HG03432 (cell line): ENCODE data around the gene ZBTB16.

ENCODE experiments used
- ATAC-seq: cut with Tn5 transposase; IDR thresholded peaks from one replicate; pipeline ENCODE4 v1.9.1; 2021; ENCODE audit warnings: mild to moderate bottlenecking, moderate library complexity; ENCODE audit not compliant: unreplicated experiment

The ZBTB16 gene

DNA sequence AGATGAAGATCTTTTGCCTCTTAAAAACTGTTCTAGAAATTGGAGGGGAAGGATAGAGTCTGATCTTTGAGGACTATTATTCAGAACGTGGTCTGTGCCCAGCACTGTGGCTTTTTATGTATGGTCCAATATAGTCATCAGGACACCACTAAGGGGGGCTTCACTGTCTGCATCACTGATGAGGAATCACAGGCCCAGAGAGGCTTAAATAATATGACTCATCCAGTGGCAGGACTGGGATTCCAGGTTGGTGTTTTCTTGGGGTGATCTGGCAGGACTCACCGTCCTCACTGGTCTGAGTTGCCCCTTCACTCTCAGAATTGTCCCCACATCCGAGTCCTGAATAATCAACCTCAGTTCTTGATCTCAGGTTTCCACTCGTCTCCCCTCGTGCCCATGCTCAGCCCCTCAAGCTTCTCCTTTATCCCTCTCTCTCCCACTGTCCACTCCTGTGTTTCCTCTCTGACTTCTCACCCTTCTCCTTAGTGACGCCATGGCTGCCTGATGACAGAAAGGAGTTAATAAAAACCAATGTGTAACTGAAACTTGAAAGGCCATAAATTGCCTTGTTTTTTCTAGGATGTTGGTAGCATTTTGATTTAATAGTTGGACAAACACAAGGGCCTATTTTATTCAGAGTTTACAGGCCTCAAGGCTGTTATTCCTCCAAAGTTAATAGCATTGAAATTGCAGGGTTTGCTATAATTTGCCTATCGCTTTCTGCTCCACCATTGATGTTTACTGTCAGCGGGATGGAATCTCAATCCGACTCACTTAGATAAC, 141.0 kb downstream of the ZBTB16 start:
- ATAC-seq = no peak

DNA sequence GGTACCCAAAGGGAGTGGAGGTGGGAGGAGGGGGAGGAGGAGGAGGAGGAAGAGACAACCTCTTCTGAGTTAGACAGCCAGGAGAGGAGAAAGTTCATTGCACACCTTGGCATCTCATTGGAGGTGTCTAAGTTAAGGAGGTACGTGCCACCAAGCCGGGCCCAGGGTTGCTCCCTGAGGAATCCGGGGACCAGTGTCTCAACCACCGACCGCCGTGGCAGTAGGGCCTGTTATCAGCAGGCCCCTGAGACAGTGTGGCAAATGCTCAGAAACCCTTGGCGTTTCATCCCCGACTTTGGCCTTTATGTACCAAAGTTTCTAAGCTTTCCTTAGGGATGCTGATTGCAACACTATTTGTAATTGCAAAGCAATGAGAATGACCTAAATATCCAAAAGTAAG, 141.7 kb downstream of the ZBTB16 start:
- no peak for ATAC-seq

DNA sequence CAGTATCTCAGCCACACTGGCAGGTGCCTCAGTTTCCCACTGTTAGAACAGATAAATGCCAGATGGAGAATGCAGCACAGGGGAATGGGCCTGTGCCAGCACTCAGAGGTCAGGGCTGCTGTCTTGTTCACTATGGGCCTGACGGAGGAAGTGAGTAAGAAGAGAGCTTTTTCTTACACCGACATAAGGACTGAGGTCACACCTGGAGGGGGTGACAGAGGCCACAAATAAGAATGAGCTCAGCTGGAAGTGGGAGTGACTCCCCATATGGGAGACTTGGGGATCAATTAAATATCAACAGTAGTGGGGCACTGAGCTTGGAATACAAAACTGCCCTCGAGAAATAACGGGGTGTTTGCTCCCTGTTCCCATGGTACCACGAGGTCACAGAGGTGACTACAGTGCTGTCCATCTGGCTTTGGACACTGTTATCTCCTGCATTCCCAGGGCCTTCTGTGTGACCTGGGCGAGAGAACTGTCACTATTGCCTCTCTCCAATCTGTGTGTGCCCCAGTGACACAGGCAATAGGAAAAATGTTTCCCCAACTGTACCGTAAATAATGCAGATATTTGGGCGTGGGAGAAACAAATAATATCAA, 142.6 kb downstream of the ZBTB16 start:
- ATAC-seq = no peak

DNA sequence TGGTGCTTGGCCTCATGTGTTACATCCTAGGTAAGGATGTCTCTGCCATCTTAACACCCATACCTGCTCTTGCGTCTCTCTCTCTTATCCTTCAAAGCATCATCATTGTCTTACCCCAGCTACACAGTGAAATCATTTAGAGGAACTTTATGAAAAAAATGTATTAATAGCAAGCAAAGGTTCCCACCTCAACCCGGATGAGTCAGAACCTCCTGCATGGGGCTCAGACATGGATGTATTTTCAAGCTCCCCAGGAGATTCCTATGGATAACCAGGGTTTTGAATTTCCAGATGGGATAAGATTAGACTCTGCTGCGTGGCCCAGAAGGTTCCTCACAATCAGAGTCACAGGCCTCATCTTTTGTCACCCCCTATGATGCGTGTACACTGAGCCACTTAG, 147.6 kb downstream of the ZBTB16 start:
- ATAC-seq = no peak

DNA sequence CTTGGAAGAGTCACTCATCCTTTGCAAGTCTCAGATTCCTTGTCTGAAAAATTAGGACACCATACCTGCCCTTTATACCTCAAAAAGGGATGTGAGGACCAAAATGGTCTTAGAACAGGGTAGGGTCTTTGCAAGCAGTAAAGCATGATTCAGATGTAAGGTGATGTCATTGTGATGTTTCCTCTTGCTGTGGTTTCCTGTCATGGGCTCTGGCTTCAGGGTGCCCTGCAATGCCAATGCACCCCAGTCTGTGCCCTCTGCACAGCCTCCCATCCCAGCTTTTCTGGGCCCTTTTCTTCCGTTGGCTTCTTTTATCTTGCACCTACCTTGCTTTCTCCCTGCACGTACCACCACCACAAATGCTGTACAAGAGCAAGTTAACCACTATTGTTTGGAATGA, 148.9 kb downstream of the ZBTB16 start:
- ATAC-seq = no peak

DNA sequence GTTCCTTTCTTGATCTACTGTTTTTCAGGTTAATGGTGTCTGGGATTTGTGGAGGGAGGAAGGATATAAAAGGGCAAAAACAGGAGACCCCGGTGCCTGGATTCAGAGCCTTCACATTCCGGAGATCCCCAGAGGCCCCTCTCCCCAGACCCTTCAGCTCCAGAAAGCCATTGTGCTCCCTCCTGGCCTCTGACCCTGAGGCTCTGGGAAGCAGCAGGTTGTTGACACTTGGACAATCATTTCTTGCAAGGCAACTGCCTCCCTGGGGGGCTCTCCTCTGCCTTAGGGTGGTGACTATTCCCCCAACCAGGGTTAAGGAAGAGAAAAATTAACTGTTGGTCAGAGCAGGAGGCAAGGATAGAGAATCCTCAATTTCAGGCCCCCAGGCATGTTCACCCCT, 149.8 kb downstream of the ZBTB16 start:
- ATAC-seq = no peak

DNA sequence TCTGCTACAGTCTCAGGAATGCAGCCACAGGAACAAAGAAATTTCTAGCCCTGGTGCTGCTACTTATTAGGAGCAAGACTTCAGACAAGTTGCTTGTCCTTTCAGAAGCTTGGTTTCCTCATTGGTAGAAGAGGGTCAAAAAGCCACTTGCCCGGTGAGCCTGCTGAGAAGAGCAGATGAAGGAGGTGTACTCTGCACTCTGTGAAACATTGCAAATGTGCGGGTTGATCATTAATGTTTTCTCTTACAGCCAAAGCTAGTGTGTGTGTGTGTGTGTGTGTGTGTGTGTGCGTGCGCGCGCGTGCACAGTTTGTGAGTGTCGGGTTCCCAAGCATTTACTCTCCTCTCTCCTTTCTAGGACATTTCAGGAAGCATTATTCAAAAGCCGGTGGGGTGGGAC, 150.4 kb downstream of the ZBTB16 start:
- no peak for ATAC-seq

DNA sequence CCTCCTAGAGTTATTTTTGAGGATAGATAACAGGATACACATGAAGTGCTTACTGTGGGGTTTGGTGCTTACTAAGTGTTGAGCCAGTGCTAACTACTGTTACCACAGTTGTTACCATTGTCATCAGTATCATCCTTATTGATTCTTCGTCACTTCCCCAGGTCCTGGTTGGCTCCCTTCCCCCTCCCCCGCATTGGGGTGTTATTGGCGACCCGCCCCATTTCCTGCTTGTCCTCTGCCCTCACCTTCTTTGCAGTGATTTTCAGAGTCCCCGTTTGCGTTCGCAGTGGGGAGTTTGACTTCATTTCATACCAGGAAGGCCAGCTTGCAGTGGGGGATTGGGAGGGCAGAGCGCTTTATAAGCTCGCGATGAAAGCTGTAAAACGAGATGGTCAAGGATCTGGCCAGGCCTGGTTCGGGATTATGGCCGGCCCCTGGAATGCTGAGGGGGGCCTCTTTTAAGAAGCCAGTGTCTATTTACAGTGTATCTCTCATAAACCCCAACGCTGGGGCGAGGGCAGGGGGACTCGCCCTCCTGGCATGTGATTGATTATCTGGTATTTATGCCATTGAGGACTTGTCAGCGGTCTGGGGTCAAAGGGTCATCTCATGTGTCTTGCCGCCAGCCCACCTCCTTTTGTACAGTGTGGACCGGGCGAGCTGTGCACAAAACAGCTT, 152.1 kb downstream of the ZBTB16 start:
- ATAC-seq = no peak

DNA sequence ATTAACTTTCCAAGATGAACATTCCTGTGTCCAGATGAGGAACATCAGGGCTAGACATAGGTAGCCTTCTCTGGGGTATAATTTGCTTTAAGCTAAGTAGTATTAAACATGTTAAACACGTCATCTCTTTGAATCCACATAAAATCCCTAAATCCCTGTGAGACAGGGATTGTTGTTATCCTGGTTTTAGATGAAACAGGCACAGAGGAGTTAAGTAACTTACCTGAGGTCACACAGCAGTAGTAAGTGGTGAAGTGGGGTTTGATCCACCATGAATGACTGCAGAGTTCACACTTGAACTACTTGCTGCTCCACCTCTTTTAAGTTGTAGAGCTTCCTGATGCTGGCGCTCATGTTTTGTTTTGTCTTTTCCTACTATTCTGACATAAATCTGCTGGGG, 154.1 kb downstream of the ZBTB16 start:
- no peak for ATAC-seq

DNA sequence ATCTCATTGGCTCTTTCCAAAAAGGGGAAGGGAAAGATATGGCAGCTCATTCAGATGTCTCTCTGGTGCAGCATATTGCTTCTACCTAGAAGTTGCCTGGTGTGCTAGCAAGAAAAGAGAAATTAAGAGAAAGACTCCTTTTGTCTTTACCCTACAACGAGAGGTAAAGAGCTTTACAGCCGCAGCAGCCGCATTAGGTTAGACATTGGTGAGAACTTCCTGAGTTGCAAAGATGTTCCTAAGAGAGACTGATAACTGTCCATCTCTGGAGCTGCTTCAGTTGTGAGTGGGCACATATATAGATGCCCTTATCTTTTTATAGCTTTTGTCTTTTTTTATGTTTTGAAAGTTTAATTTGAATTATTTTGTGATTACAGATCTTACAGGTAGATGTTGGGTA, 155.9 kb downstream of the ZBTB16 start:
- no peak for ATAC-seq

DNA sequence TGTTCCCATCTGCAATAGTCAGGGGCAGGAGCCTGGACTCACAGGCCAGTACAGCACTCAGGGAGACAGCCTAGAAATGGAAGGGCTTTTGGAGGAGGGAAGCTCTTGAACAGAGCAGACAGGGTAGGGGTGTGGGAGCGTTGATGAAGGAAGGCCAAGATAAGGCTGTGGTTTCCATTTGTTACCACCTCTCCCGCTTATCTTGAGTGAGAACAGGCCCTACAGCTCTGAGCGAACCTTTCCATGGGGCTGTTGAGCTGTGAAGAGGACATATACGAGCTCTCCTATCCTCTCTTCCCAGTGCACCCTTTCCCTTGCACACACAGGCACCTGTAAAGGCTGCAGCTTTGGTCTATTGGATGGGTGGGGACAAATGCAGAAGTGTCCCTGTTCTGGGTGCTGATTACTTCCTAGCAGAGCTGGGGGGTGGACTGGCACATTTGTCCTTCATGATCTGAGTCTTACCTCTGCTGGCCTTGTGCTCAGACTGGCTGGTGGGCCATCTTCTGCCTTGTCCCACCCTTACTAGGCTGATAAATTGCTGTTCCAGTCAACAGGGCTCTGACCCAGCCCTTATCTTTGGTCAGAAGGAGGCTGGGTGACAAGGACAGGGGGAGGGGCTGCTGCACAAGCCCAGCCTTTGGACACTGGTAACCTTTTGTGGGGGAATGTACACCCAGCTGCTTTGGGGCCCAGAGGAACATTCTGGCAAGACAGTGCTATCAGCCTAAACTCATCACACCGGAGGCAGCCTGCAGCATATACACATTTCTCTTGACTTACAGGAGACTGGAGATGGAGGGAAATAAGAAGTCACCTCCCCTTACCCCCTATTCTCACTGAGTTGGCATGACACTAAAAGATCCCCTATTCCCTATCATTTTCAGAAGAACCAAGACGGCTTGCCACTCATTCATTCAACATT, 156.6 kb downstream of the ZBTB16 start:
- no peak for ATAC-seq

DNA sequence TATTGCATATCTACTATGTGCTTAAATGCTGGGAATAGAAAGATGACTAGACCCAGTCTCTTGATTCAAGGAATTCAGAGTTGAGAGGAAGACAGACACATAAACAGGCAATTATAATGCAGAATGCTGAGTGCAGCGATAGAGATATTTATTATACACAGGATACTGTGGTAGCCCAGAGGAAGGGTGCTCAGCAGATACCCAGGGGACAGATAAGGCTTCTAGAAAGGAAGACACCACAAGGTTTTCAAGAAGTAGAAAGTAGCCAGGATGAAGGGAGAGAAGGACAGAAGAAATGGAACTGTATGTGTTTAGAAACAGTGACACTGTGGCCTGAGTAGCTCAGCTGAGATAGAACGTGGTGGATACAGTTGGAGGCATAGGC, 157.3 kb downstream of the ZBTB16 start:
- no peak for ATAC-seq

DNA sequence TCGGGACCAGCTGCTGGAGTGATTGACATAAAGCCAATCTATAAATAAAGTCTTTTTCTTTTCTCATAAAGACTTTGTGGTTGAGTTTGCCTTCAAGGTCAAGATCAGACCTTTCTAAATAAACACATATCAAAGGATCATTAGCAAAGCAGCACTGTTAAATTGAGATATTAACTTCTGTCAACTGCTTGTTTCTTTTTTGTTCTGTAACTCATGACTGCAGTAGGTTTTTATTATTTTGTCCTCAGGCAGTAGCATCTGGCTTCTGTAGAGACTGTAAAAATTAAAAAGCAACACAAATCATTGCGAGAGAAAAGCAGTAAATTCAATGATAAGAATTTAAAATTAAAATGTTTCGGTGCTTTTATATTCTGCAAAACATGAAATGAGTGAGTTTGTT, 159.0 kb downstream of the ZBTB16 start:
- ATAC-seq = no peak

DNA sequence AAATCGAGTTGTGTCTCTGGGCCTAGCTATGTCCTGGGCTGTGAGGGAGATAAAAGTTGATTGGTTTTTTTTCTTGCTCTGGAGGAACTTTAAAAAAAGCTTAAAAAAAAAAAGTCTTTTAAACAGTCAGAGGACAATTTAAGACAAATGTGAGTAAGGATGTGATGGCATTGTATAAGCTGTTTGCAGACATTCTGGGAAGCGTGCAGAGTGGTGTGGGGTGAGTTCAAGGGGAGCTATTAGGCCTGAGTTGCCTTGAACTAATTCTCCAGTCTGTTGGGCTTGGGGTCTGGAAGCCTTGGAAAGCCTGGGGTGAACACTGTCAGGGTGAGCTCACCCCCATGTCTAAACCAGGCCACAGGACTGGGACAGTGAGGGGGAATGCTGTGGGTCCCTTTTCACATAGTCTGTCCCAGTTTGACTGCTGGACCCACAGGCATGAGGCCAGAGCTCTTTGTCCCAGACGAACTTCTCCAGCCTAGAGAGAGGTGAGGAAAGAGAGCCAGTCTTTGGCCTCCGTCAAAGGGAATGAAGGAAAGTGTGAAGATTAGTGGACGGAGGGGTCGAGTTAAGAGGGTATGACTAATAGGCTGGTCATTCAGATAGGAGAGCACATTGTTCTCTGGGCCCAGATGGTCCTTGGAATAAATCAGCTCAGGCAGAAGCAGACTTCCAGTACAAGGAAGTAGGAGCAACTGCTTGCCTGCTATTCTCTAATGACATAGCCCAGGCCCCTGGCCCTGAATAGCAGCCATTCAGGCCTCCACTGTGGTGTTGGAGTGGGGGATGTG, 160.2 kb downstream of the ZBTB16 start:
- ATAC-seq = no peak

DNA sequence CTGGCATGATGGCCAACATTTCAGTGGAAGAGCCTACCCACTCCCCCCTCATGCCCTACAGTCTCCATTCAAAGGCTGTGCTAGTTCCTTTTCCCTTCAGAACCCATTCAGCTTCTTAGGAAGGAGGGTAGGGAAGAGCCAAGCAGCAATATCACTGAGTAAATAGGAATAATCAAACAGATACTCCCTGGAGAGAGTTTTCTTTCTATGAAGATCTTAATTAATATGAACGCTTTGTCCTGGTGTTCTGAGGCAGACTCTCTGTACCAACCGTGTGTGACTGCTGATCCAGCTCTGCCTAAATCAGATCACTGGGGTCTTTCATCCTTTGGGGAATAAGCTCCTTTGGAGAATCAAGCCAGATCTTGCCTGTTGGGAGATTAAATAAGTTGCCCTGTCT, 161.5 kb downstream of the ZBTB16 start:
- ATAC-seq = no peak

DNA sequence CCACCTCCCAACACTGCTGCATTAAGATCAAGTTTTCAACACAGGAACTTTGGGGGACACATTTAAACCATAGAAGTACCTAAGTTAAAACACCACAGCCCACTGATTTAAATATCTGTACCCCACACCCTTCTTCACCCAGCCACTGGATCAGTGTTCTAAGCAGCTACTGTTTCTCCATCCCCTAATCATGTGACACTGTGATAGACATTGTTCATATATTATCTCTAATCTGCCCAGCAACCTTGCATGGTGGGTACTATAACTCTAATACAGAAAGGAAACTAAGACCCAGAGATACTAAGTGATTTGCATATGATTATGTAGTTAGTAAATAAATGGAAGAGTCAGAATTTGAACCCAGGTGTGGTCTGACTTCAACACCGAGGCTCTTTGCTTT, 166.2 kb downstream of the ZBTB16 start:
- ATAC-seq = no peak

DNA sequence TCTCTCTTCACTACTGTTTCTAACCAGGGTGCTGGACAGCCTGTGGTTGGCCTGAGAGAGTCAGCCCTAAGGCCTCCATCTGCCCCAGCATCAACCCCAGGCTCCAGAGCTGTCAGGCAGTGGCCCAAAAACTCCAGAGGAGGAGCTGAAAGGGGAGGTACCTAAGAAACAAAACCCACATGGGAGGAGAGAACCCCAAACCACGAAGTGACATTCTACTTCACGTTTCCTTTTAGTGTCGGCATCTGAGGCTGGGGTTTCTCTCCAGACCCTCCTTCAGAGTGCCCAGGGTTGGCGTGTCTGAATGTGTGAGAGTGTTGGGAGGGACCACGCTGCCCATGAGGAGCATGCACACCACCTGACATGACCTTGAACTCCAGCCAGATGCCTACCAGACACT, 166.8 kb downstream of the ZBTB16 start:
- ATAC-seq = no peak

DNA sequence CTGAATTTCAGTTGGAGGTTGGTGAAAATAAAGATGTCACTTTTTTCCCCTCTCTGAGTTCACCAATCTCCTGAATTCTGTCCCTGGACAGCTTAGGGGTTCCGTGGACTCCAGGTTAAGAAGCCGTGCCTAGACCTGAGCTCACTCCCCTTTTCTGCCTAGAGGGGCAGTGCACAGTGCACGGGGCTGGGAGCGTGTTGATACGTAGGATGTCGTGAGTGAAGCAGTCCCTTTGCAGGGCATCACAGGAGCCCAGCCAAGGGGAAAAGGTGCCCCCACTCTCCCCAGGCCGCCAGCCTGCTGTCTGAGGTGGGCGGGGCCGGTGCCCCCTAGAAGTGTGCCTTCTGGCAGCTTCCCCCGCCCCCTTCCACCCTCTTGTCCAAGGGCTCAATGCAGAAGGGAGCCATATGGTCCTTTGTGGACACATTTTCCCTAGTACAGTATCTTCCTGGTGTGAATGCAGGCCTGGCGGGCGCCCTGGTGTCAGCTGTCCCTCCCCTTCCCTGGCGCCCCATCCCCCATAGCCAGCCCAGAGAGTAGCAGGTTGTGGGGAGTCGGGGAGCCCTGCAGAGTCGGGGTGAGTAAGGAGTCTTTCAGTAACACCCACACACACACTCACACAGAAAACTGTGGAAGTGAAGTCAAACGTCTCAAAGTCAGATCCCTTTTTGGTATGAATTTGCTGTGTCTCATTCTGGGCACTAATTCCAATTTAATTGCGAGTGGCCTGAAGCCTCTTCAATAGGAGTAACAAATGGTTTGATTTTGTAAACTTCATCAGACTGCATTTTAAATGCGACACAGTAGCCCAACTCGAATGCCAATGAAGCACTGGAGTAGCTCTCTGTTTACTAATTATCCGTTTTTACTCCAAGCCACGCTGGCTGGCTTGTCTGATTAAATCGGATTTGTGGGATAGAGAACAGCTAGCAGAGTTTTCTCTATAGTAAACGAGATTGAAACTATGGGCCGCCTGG, 169.2 kb downstream of the ZBTB16 start:
- ATAC-seq = no peak

DNA sequence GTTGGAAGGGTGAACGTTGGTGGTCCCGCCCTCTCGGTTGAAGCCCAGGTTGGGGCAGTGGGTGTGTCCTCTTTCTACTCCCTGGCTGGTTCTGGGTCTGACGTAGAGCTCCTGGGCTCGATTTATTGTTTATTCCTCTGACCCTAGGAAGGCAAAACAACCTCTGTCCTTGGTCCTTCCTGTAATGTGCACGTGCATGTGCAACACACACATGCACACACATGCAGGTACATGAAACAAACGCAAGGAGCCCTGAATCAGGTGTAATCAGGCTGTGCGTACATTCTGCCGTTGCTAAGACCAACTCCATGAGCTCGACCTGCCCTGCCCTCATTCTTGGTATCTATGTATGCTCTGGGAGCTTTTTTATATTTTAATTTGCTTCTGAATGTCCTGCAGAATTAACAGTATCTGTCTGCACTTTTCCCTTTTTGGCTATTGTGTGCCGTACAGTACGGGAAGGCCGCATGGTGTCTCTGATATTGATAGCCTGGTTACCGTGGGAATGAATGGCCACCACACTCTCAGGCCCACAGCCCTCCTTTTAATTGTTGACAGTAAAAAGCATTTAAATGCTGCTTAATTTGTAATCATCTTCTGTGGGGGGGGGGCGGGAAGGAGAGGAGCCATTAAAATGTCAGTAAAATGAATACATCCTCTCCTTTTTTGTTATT, 170.7 kb downstream of the ZBTB16 start:
- no peak for ATAC-seq
